GM19099 (cell line): ENCODE measurements around the gene MED12.

Source experiments
- POLR2A ChIP-seq: IDR thresholded peaks from 3 replicates; pipeline ENCODE4 v1.6.1; 2011; ENCODE audit warnings: low read depth; ENCODE audit not compliant: insufficient read length; ENCODE audit errors: extremely low read depth

MED12 gene

GRCh38 chrX:71100581-71101505 is 17.6 kb upstream of the MED12 start:
- no peak for TF ChIP-seq POLR2A

GRCh38 chrX:71102292-71102691 is 16.1 kb upstream of the MED12 start:
- no peak for TF ChIP-seq POLR2A

GRCh38 chrX:71103110-71103983 is 15.0 kb upstream of the MED12 start:
- peak; percentile 11 for TF ChIP-seq POLR2A

GRCh38 chrX:71105628-71106027 is 12.8 kb upstream of the MED12 start:
- TF ChIP-seq POLR2A, result no peak

- TF ChIP-seq POLR2A, result no peak
These were observed 12.0 kb upstream of the MED12 start, which contains the start of gene CXorf65 for GRCh38 chrX:71106427-71106826. CXorf65 (minus strand) TSS chrX:71106740; CDS start chrX:71106556, 184 bp downstream.

- no peak for TF ChIP-seq POLR2A
These were observed 11.2 kb upstream of the MED12 start for GRCh38 chrX:71107245-71107644.

- no peak for TF ChIP-seq POLR2A
These were observed 10.5 kb upstream of the MED12 start for GRCh38 chrX:71107762-71108360.

- no peak for TF ChIP-seq POLR2A
These were observed 9.3 kb upstream of the MED12 start for GRCh38 chrX:71109051-71109450.

- TF ChIP-seq POLR2A, result peak; percentile 85
These were observed 7.1 kb upstream of the MED12 start, which contains the start of gene IL2RG for GRCh38 chrX:71111141-71111843. IL2RG (minus strand) TSS chrX:71111577; CDS start chrX:71111539, 38 bp downstream.

GRCh38 chrX:71111921-71112431 is 6.4 kb upstream of the MED12 start:
- peak; percentile 11 for TF ChIP-seq POLR2A

GRCh38 chrX:71117358-71117757 is 1.0 kb upstream of the MED12 start:
- no peak for TF ChIP-seq POLR2A

GRCh38 chrX:71118985-71119535 is 664 bp downstream of the MED12 start:
- TF ChIP-seq POLR2A, result no peak

GRCh38 chrX:71128166-71128833 is 9.9 kb downstream of the MED12 start:
- TF ChIP-seq POLR2A, result no peak
